ENCODE measurements around the gene FYCO1.

FYCO1 gene

DNA sequence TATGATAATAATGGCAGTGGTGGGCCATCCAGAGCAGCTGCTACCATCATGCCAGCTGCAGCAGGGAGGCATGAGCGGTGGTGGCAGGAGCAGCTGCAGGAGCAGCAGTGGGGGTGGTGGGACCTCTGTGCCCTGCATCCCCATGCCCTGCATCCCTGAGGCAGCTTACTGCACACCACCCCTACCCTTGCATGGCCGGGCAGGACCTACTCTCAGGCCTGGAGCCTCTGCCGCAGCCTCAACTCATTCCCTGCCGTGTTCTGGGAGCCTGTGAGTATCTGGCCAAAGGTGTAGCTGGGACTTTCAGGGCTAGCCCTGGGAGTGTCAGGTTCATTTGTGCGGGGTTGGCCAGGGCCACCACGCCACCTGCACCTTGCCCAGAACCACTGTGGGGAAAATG, 35.0 kb upstream of the FYCO1 start:
- Histone ChIP-seq H3K9me3 (peaks cover 0 to 7% (median 0%) of the 10 kb centered on the region in 3 donors), H3K27me3 (no peaks in the 10 kb centered on the region), H3K4me1 (no peaks in the 10 kb centered on the region), H3K4me3 (no peak overlapping the region), H3K36me3 (no peaks in the 10 kb centered on the region), H3K27ac (no peak overlapping the region)
- DNase-seq = no peak
- intact Hi-C loops (cut with DNase I; ENCODE audit: low total_unique reads) = no loop called here
- TF ChIP-seq CTCF (IDR thresholded peaks at IDR 0.05) = no peak

GRCh38 chr3:46029953-46030543, 34.4 kb upstream of the FYCO1 start:
- no peak overlapping the region for H3K27ac ChIP-seq

GRCh38 chr3:46027736-46028397, 32.2 kb upstream of the FYCO1 start:
- no peak for TF ChIP-seq CTCF (IDR thresholded peaks at IDR 0.05)
- Histone ChIP-seq H3K27me3 (no peaks in the 10 kb centered on the region), H3K27ac (no peak overlapping the region), H3K36me3 (no peaks in the 10 kb centered on the region), H3K9me3 (peaks cover 0 to 7% (median 0%) of the 10 kb centered on the region in 3 donors), H3K4me1 (no peaks in the 10 kb centered on the region), H3K4me3 (no peak overlapping the region)
- DNase-seq = no peak
- intact Hi-C loops (cut with DNase I; ENCODE audit: low total_unique reads) = no loop called here

More at GRCh38 chr3:46029953-46030543, 34.4 kb upstream of the FYCO1 start:
- H3K4me3 ChIP-seq = no peak overlapping the region
- peaks cover 0 to 7% (median 0%) of the 10 kb centered on the region in 3 donors for H3K9me3 ChIP-seq
- no peak for TF ChIP-seq CTCF (IDR thresholded peaks at IDR 0.05)
- DNase-seq = no peak
- intact Hi-C loops (cut with DNase I; ENCODE audit: low total_unique reads) = no loop called here
- H3K4me1 ChIP-seq = no peaks in the 10 kb centered on the region
- H3K36me3 ChIP-seq = no peaks in the 10 kb centered on the region
- H3K27me3 ChIP-seq = no peaks in the 10 kb centered on the region

GRCh38 chr3:46027021-46027705, 31.5 kb upstream of the FYCO1 start, which contains the start of gene XCR1:
Gene XCR1 (minus strand): TSS chr3:46027483. CDS start chr3:46021947, 5,536 bp downstream.
- no peak for DNase-seq
- no peak for TF ChIP-seq CTCF (IDR thresholded peaks at IDR 0.05)
- intact Hi-C loops (cut with DNase I; ENCODE audit: low total_unique reads) = no loop called here
- Histone ChIP-seq H3K27ac (no peak within 1 kb of the TSS), H3K9me3 (peaks cover 0 to 7% (median 0%) of the 10 kb centered on the region in 3 donors), H3K27me3 (no peaks in the 10 kb centered on the region), H3K4me3 (no peak within 1 kb of the TSS), H3K36me3 (no peaks in the 10 kb centered on the region), H3K4me1 (no peaks in the 10 kb centered on the region)

DNA sequence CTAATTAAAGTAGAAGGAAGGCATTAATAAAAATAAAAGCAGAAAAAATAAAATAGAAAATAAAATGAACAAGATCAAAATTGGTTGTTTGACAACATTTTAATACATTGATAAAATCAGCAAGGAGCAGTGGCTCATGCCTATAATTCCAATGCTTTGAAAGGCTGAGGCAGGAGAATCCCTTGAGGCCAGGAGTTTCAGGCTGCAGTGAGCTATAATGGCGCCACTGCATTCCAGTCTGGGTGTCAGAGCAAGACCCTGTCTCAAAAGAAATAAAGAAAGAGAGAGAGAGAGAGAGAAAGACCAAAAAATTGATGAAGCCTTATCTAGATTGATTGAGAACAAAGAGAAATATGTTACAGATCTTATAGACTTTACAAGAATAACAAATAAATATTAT, 29.5 kb upstream of the FYCO1 start:
- H3K36me3 ChIP-seq = no peaks in the 10 kb centered on the region
- no peak for TF ChIP-seq CTCF (IDR thresholded peaks at IDR 0.05)
- H3K27ac ChIP-seq = no peak overlapping the region
- H3K9me3 ChIP-seq = peaks cover 0 to 7% (median 0%) of the 10 kb centered on the region in 3 donors
- intact Hi-C loops (cut with DNase I; ENCODE audit: low total_unique reads) = no loop called here
- no peak overlapping the region for H3K4me3 ChIP-seq
- no peak for DNase-seq
- H3K27me3 ChIP-seq = no peaks in the 10 kb centered on the region
- no peaks in the 10 kb centered on the region for H3K4me1 ChIP-seq

Data from tibial artery (tissue), 4 donors.